GM12891 (cell line): ENCODE results near the gene FAM216A.

Experiments
- PAX5 ChIP-seq: IDR thresholded peaks from 2 replicates; pipeline ENCODE4 v1.6.1; 2011; ENCODE audit warnings: low read length, moderate library complexity, mild to moderate bottlenecking; ENCODE audit not compliant: insufficient read depth, severe bottlenecking
- POLR2A ChIP-seq: IDR thresholded peaks from 2 replicates; pipeline ENCODE4 v1.6.1; 2011; ENCODE audit warnings: low read depth, low read length, control low read depth
- POLR2AphosphoS5 ChIP-seq: IDR thresholded peaks from 2 replicates; pipeline ENCODE4 v1.6.1; 2011; ENCODE audit warnings: low read depth, low read length, control low read depth

GRCh38 chr12:110531741-110532333 is 63.2 kb downstream of the FAM216A start:
- TF ChIP-seq POLR2A, result no peak
- TF ChIP-seq POLR2AphosphoS5, result no peak; the same call in 1 of the 2 replicates
- TF ChIP-seq PAX5, result no peak
